HepG2 (cell line): ENCODE results near the gene URB1. TPM values are rescaled to one million over a fixed set of nuclear protein-coding genes. Genes with fewer than 3 reads are reported as not detected.

Experiments used
- ATAC-seq: fragments of 200-7000 bp; cut with Tn5 transposase; 3 replicates; pipeline ENCODE4 v1.9.1; 2020; ENCODE audit warnings: mild to moderate bottlenecking, moderate library complexity
- BruUV-seq: library from RNA; stranded (reverse); fragments of 400-500 nt; replicated peaks from 2 replicates; lab custom pipeline; 2021; lab: Mats Ljungman, UMichigan
- CTCF ChIA-PET: fragments of 300-600 bp; formaldehyde crosslinking; extraction: SDS; loops from one replicate; lab custom pipeline; 2021; ENCODE audit warnings: low total read pairs, inconsistent platforms, low intra/inter-chr PET ratio; lab: Yijun Ruan, JAX
- POLR2A ChIA-PET: fragments of 350-600 bp; sonication (Branson Sonifier 250); formaldehyde crosslinking; loops from one replicate; lab custom pipeline; 2020; ENCODE audit warnings: antibody characterized with exemption, inconsistent platforms; lab: Yijun Ruan, JAX
- DNase-seq: peaks from one replicate; pipeline ENCODE4 v3.0.0-alpha.2; 2015; ENCODE audit warnings: low spot score
- FAIRE-seq: peaks from 3 replicates; lab custom pipeline; 2011; peaks lifted over from hg19 to GRCh38; lab: Jason Lieb, UNC
- H2AFZ ChIP-seq: one replicate; pipeline ENCODE4 v1.6.1; 2011; ENCODE audit warnings: low read length, inconsistent platforms
- H3K27ac ChIP-seq: fragments of 300-600 bp; 3 replicates; pipeline ENCODE4 v1.8.0; 2011; ENCODE audit warnings: mixed run types, mild to moderate bottlenecking, mixed read lengths, low read length, inconsistent platforms; ENCODE audit not compliant: insufficient read depth; ENCODE audit errors: extremely low read length
- H3K27me3 ChIP-seq, 2 experiments: fragments of 200-600 bp in 1 of 2; 2 replicates in 1 of 2; 3 replicates in 1 of 2; pipeline versions ENCODE4 v1.6.0 to v1.8.0; 2011; ENCODE audit warnings: low read length in 2 of 2, mild to moderate bottlenecking in 2 of 2, moderate library complexity in 2 of 2, inconsistent platforms in 1 of 2; ENCODE audit not compliant: insufficient read depth in 2 of 2, control insufficient read depth in 1 of 2
- H3K36me3 ChIP-seq, 2 experiments: fragments of 200-600 bp in 1 of 2; replicated peaks in 1 of 2; 2 replicates in 1 of 2; 3 replicates in 1 of 2; pipeline versions ENCODE4 v1.5.1 to v1.8.0; 2011; ENCODE audit warnings: low read length in 2 of 2, inconsistent platforms in 1 of 2; ENCODE audit not compliant: insufficient read depth in 2 of 2, control insufficient read depth in 1 of 2
- H3K4me1 ChIP-seq: 2 replicates; pipeline ENCODE4 v1.5.1; 2012; ENCODE audit warnings: low read length, inconsistent platforms; ENCODE audit not compliant: insufficient read depth
- H3K4me2 ChIP-seq: 2 replicates; pipeline ENCODE4 v1.6.0; 2011; ENCODE audit warnings: low read depth, low read length, inconsistent platforms
- H3K4me3 ChIP-seq, 3 experiments: fragments of 200-600 bp in 1 of 3; sonication (generic), shearing (Covaris generic) in 1 of 3; replicated peaks in 1 of 3; 2 replicates each; pipeline ENCODE4 v1.5.1; 2011 to 2016; ENCODE audit warnings: low read length in 3 of 3, inconsistent platforms in 2 of 3, low read depth in 2 of 3, mild to moderate bottlenecking in 2 of 3, control low read depth in 1 of 3, mixed read lengths in 1 of 3; ENCODE audit not compliant: insufficient read depth in 1 of 3
- H3K79me2 ChIP-seq: one replicate; pipeline ENCODE4 v1.6.1; 2011; ENCODE audit warnings: low read length, inconsistent platforms; ENCODE audit not compliant: insufficient read depth
- H3K9ac ChIP-seq: 2 replicates; pipeline ENCODE4 v1.6.0; 2011; ENCODE audit warnings: mild to moderate bottlenecking, low read depth, low read length, inconsistent platforms; ENCODE audit not compliant: insufficient read depth
- H3K9me3 ChIP-seq: 2 replicates; pipeline ENCODE4 v1.5.1; 2012; ENCODE audit warnings: mild to moderate bottlenecking, low read length
- H4K20me1 ChIP-seq: 2 replicates; pipeline ENCODE4 v1.6.0; 2011; ENCODE audit warnings: inconsistent platforms, mild to moderate bottlenecking, low read length, moderate library complexity; ENCODE audit not compliant: insufficient read depth
- CCAR2 ChIP-seq: fragments of 200-400 bp; formaldehyde crosslinking; optimal IDR thresholded peaks from 2 replicates; pipeline ENCODE3; 2018; ENCODE audit warnings: low read depth, mild to moderate bottlenecking, low read length, moderate library complexity
- DZIP1 ChIP-seq: sonication (generic); formaldehyde crosslinking; IDR thresholded peaks from 2 replicates; pipeline ENCODE4 v1.5.0; 2020; ENCODE audit warnings: mild to moderate bottlenecking, missing genetic modification reagents
- EP300 ChIP-seq, 3 experiments: sonication (generic) in 1 of 3; formaldehyde crosslinking in 1 of 3; IDR thresholded peaks; 2 replicates each; pipeline versions ENCODE4 v1.5.1 to v1.6.1; 2011 to 2020; ENCODE audit warnings: low read depth in 2 of 3, low read length in 2 of 3, borderline replicate concordance in 1 of 3, improper control_type of control experiment in 1 of 3, mild to moderate bottlenecking in 1 of 3, missing genetic modification reagents in 1 of 3, moderate library complexity in 1 of 3
- NPAS2 ChIP-seq: sonication (generic); formaldehyde crosslinking; IDR thresholded peaks from 2 replicates; pipeline ENCODE4 v1.8.0; 2022; ENCODE audit warnings: mild to moderate bottlenecking, missing genetic modification reagents, borderline replicate concordance
- SMAD9 ChIP-seq: sonication (generic); formaldehyde crosslinking; IDR thresholded peaks from 2 replicates; pipeline ENCODE4 v1.5.1; 2020; ENCODE audit warnings: mild to moderate bottlenecking, missing genetic modification reagents
- ZBED4 ChIP-seq: sonication (generic); formaldehyde crosslinking; IDR thresholded peaks from 2 replicates; pipeline ENCODE4 v1.4.0; 2020; ENCODE audit warnings: missing genetic modification reagents, borderline replicate concordance
- ZNF317 ChIP-seq: sonication (generic); formaldehyde crosslinking; IDR thresholded peaks from 2 replicates; pipeline ENCODE4 v1.5.0; 2020; ENCODE audit warnings: mild to moderate bottlenecking, missing genetic modification reagents
- ZNF563 ChIP-seq: sonication (generic); formaldehyde crosslinking; IDR thresholded peaks from 2 replicates; pipeline ENCODE4 v1.8.0; 2022; ENCODE audit warnings: mild to moderate bottlenecking, moderate library complexity, missing genetic modification reagents
- ZNF564 ChIP-seq: sonication (generic); formaldehyde crosslinking; IDR thresholded peaks from 2 replicates; pipeline ENCODE4 v1.8.1; 2023; ENCODE audit warnings: mild to moderate bottlenecking, missing genetic modification reagents
- ZNF703 ChIP-seq: sonication (generic); formaldehyde crosslinking; IDR thresholded peaks from 2 replicates; pipeline ENCODE4 v1.5.1; 2020; ENCODE audit warnings: missing genetic modification reagents, mild to moderate bottlenecking, moderate library complexity, borderline replicate concordance
- WGBS: methylation state at CpG from one replicate; pipeline ENCODE4 v1.1.6; 2017; ENCODE audit warnings: low lambda C conversion rate; 5-methylcytosine and 5-hydroxymethylcytosine counted together
- in situ Hi-C: cut with HindIII; loops from 2 replicates; pipeline ENCODE4 v1.10.0; 2017; ENCODE audit warnings: low pct_unique_long_range_greater_than_20kb; ENCODE audit not compliant: extremely low pct_ligation_motif_present
- intact Hi-C: fragments of 100-400 bp; cut with micrococcal nuclease; formaldehyde crosslinking; loops from one replicate; pipeline ENCODE4 v1.10.0; 2022; ENCODE audit not compliant: unreplicated experiment
- polyA plus RNA-seq, 8 experiments: library from polyadenylated mRNA; depleted of rRNA in 3 of 8; stranded (reverse) in 7 of 8; unstranded in 1 of 8; fragments of >200 nt; fragmentation: Illumina TruSeq in 4 of 8; extraction: Trizol in 4 of 8; gene quantifications; 2 replicates each; pipeline versions ENCODE4 v1.2.1 to v1.2.3, GENCODE V29; 2011 to 2016; ENCODE audit warnings: low read depth in 4 of 8, missing spikeins in 1 of 8, mixed read lengths in 1 of 8; ENCODE audit not compliant: insufficient read depth in 1 of 8
- total RNA-seq, 5 experiments: library from RNA; depleted of rRNA; stranded (reverse); fragments of >200 nt; fragmentation: Illumina TruSeq; extraction: Trizol; gene quantifications; 2 replicates each; pipeline ENCODE4 v1.2.3, GENCODE V29; 2016; ENCODE audit warnings: low read depth in 1 of 5
- TF ChIP-seq, protein P1 (sequence below): sonication (generic); formaldehyde crosslinking; IDR thresholded peaks from 2 replicates; pipeline ENCODE4 v1.5.1; 2020; ENCODE audit warnings: missing genetic modification reagents, mild to moderate bottlenecking, borderline replicate concordance
- TF ChIP-seq, protein P2 (sequence below): sonication (generic); formaldehyde crosslinking; IDR thresholded peaks from 2 replicates; pipeline ENCODE4 v1.5.0; 2020; ENCODE audit warnings: missing genetic modification reagents, mild to moderate bottlenecking, borderline replicate concordance

Gene URB1
- total and polyA plus RNA-seq, 2 of the 13 experiments (the other 11 are each of a cell fraction or from before 2014, with no cell fraction given) = 4.5 to 16.7 TPM

DNA sequence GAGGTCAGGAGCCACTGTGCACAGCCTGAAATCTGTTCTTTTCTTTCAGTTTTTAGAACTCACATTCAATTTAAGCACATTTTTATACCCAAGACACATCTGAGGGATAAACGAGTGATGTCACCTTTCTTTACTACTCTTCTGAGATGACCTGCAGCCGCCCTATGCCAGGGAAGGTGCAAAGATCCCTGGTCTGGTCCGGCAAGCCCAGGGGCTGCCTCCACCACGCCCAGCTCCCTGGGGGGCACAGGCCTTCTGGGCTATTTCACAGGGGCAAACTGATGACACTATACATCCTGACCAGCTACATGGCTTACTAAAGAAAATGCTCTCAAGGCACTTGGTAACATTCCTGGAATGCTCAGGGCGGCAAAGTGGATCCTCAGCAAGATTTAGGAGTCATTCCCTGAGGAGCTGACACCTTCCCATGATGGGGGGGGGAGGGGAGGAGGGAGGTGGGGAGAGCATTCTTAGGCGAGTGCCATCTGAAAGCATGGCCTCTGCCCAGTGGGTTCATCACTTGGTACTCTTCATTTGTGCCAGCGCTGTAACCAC lies 82.8 kb downstream of the URB1 start (continued):
- TF ChIP-seq ZBED4 (CRISPR knock-in tag) (no peak), ZNF703 (CRISPR knock-in tag) (no peak)

GRCh38 chr21:32308696-32309095 lies 84.1 kb downstream of the URB1 start:
- no peak overlapping the region for H3K9ac ChIP-seq
- H3K4me3 ChIP-seq = no peak overlapping the region
- no peaks in the 10 kb centered on the region for H3K79me2 ChIP-seq
- DNase-seq (no peak), FAIRE-seq (no peak), ATAC-seq (no peak)
- BruUV-seq = no TSS peak
- no peak overlapping the region for H3K27ac ChIP-seq
- POLR2A ChIA-PET = interaction anchor here (1.0 kb wide), 1 partner anchor 10 kb away, joined by 3 read pairs; the partner anchor contains the start of gene MRAP
- intact Hi-C loops = loop anchor here (5.0 kb wide), 1 partner anchor 49 kb away; no protein-coding TSS in a partner anchor
- H3K4me2 ChIP-seq = no peak overlapping the region
- H3K36me3 ChIP-seq = peaks cover 0 to 22% of the 10 kb centered on the region in 2 experiments; a peak in 3 of 5 replicates
- peaks cover 14% of the 10 kb centered on the region for H3K4me1 ChIP-seq
- WGBS = 89% methylated on average over 10 of the region's 10 CpGs
- CTCF ChIA-PET = no interaction called here
- no peaks in the 10 kb centered on the region for H3K27me3 ChIP-seq
- in situ Hi-C loops = no loop called here
- H4K20me1 ChIP-seq = no peaks in the 10 kb centered on the region
- no peak overlapping the region for H2AFZ ChIP-seq
- H3K9me3 ChIP-seq = no peaks in the 10 kb centered on the region
- no peak for TF ChIP-seq SMAD9
- TF ChIP-seq CCAR2 = no peak
- TF ChIP-seq ZNF563 (CRISPR knock-in tag) = no peak
- TF ChIP-seq, protein P1, sequence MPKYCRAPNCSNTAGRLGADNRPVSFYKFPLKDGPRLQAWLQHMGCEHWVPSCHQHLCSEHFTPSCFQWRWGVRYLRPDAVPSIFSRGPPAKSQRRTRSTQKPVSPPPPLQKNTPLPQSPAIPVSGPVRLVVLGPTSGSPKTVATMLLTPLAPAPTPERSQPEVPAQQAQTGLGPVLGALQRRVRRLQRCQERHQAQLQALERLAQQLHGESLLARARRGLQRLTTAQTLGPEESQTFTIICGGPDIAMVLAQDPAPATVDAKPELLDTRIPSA (CRISPR knock-in tag) = no peak
- TF ChIP-seq ZNF564 (CRISPR knock-in tag) = no peak
- no peak for TF ChIP-seq EP300 (IDR thresholded peaks at IDR 0.05; ENCODE audit: low read depth in 2 of 2, low read length in 2 of 2)
- no peak for TF ChIP-seq EP300 (CRISPR knock-in tag; IDR thresholded peaks at IDR 0.05; ENCODE audit: borderline replicate concordance)
- TF ChIP-seq DZIP1 = no peak
- no peak for TF ChIP-seq NPAS2 (CRISPR knock-in tag)
- TF ChIP-seq ZNF317 (CRISPR knock-in tag) = no peak
- TF ChIP-seq, protein P2, sequence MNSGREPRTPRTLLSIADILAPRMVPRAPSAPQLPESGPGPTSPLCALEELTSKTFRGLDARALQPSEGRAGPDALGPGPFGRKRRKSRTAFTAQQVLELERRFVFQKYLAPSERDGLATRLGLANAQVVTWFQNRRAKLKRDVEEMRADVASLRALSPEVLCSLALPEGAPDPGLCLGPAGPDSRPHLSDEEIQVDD (CRISPR knock-in tag) = no peak
